Vagina (tissue), 2 donors: ENCODE data around the gene CREB3L1.

Experiments
- POLR2A ChIP-seq, 2 donors: fragments of 450-650 bp; IDR thresholded peaks; one replicate each; pipeline ENCODE4 v1.6.1; 2017; ENCODE audit warnings: antibody characterized with exemption in 2 of 2, mild to moderate bottlenecking in 2 of 2, moderate library complexity in 2 of 2
- TF ChIP-seq, protein P1 (sequence below), 3 experiments: fragments of 450-650 bp in 2 of 3; fragments of 200-600 bp in 1 of 3; sonication (generic) in 1 of 3; IDR thresholded peaks; one replicate each; pipeline ENCODE4 v1.5.1; 2017 to 2019; ENCODE audit warnings: antibody characterized with exemption in 3 of 3, mild to moderate bottlenecking in 2 of 3, moderate library complexity in 2 of 3

DNA sequence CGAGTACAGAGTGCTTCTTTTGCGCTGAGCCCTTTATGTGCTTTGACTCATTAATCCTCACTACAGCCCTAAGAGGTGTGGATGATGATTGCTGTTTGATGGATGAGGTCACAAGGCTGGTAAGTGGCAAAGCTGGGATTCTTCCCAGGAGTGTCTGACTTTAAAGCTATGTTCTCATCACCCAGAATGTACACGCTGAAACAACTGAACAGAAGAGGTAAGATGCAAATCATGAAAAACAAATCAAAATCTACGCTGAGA lies 37.7 kb upstream of the CREB3L1 start:
- no peak for TF ChIP-seq POLR2A (IDR thresholded peaks at IDR 0.05)
- TF ChIP-seq, protein P1, sequence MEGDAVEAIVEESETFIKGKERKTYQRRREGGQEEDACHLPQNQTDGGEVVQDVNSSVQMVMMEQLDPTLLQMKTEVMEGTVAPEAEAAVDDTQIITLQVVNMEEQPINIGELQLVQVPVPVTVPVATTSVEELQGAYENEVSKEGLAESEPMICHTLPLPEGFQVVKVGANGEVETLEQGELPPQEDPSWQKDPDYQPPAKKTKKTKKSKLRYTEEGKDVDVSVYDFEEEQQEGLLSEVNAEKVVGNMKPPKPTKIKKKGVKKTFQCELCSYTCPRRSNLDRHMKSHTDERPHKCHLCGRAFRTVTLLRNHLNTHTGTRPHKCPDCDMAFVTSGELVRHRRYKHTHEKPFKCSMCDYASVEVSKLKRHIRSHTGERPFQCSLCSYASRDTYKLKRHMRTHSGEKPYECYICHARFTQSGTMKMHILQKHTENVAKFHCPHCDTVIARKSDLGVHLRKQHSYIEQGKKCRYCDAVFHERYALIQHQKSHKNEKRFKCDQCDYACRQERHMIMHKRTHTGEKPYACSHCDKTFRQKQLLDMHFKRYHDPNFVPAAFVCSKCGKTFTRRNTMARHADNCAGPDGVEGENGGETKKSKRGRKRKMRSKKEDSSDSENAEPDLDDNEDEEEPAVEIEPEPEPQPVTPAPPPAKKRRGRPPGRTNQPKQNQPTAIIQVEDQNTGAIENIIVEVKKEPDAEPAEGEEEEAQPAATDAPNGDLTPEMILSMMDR (IDR thresholded peaks at IDR 0.05): no peak
